ENCODE measurements around the gene GGTLC2.
"Not testable (repeated sequence)": the region's sequence is repeated elsewhere in the genome, so short reads cannot be mapped to it uniquely, and the experiment has no call there.

- TF ChIP-seq, protein P1, sequence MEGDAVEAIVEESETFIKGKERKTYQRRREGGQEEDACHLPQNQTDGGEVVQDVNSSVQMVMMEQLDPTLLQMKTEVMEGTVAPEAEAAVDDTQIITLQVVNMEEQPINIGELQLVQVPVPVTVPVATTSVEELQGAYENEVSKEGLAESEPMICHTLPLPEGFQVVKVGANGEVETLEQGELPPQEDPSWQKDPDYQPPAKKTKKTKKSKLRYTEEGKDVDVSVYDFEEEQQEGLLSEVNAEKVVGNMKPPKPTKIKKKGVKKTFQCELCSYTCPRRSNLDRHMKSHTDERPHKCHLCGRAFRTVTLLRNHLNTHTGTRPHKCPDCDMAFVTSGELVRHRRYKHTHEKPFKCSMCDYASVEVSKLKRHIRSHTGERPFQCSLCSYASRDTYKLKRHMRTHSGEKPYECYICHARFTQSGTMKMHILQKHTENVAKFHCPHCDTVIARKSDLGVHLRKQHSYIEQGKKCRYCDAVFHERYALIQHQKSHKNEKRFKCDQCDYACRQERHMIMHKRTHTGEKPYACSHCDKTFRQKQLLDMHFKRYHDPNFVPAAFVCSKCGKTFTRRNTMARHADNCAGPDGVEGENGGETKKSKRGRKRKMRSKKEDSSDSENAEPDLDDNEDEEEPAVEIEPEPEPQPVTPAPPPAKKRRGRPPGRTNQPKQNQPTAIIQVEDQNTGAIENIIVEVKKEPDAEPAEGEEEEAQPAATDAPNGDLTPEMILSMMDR (IDR thresholded peaks at IDR 0.05): not testable (repeated sequence)
- TF ChIP-seq POLR2A (IDR thresholded peaks at IDR 0.05): not testable (repeated sequence)
Measured at GRCh38 chr22:22642255-22642654, 2.2 kb upstream of the GGTLC2 start.

Measured in body of pancreas (tissue), 4 donors.